Chondrocyte (in vitro differentiated cells): Measurements from ENCODE around the gene SIPA1L3. TPM values are rescaled to one million over a fixed set of nuclear protein-coding genes. Genes with fewer than 3 reads are reported as not detected.
"Not testable (repeated sequence)": the region's sequence is repeated elsewhere in the genome, so short reads cannot be mapped to it uniquely, and the experiment has no call there.

Source experiments
- DNase-seq: peaks from one replicate; pipeline ENCODE4 v3.0.0; 2021; ENCODE audit warnings: mixed read lengths, low spot score
- H3K27ac Mint-ChIP-seq: one replicate; pipeline ENCODE4 v1.8.0; 2021; ENCODE audit warnings: mild to moderate bottlenecking, moderate library complexity, mixed read lengths; ENCODE audit not compliant: unreplicated experiment
- H3K27me3 Mint-ChIP-seq: 2 replicates; pipeline ENCODE4 v1.8.0; 2021; ENCODE audit warnings: low read depth, mixed read lengths
- H3K36me3 Mint-ChIP-seq: 2 replicates; pipeline ENCODE4 v1.8.0; 2021; ENCODE audit warnings: low read depth, mixed read lengths
- H3K4me1 Mint-ChIP-seq: 2 replicates; pipeline ENCODE4 v1.8.0; 2021; ENCODE audit warnings: low read depth, mild to moderate bottlenecking, mixed read lengths
- H3K4me3 Mint-ChIP-seq: one replicate; pipeline ENCODE4 v1.8.0; 2021; ENCODE audit warnings: mild to moderate bottlenecking, moderate library complexity, mixed read lengths; ENCODE audit not compliant: unreplicated experiment
- H3K9me3 Mint-ChIP-seq: 2 replicates; pipeline ENCODE4 v1.8.0; 2021; ENCODE audit warnings: low read depth, mixed read lengths
- CTCF ChIP-seq: fragments of 200-600 bp; sonication (generic); IDR thresholded peaks from 2 replicates; pipeline ENCODE4 v1.5.0; 2021; ENCODE audit warnings: antibody characterized with exemption, mild to moderate bottlenecking, moderate library complexity
- total RNA-seq: library from RNA; stranded (reverse); gene quantifications from 3 replicates; pipeline ENCODE4 v1.2.1, GENCODE V29; 2021

The SIPA1L3 gene
- total RNA-seq, 1 donor from 2014 or later: 17.5 TPM

GRCh38 chr19:37914908-37915307 lies 7.9 kb downstream of the SIPA1L3 start:
- Mint-ChIP-seq H3K27ac (no peak overlapping the region), H3K4me1 (no peaks in the 10 kb centered on the region), H3K9me3 (no peaks in the 10 kb centered on the region), H3K4me3 (no peak overlapping the region), H3K27me3 (no peaks in the 10 kb centered on the region), H3K36me3 (no peaks in the 10 kb centered on the region)
- TF ChIP-seq CTCF: no peak
- no peak for DNase-seq

- DNase-seq: no peak
- Mint-ChIP-seq H3K27me3 (no peaks in the 10 kb centered on the region), H3K4me3 (no peak overlapping the region), H3K36me3 (peaks cover 2% of the 10 kb centered on the region), H3K9me3 (no peaks in the 10 kb centered on the region), H3K4me1 (no peaks in the 10 kb centered on the region), H3K27ac (no peak overlapping the region)
- TF ChIP-seq CTCF: no peak
Measured at GRCh38 chr19:37920591-37921450, 13.8 kb downstream of the SIPA1L3 start.

GRCh38 chr19:37924573-37924972 lies 17.6 kb downstream of the SIPA1L3 start:
- H3K4me1 Mint-ChIP-seq, H3K9me3 Mint-ChIP-seq, H3K36me3 Mint-ChIP-seq, H3K27ac Mint-ChIP-seq, H3K4me3 Mint-ChIP-seq, H3K27me3 Mint-ChIP-seq, DNase-seq: not testable (repeated sequence)

- no peak overlapping the region for H3K4me3 Mint-ChIP-seq
- no peaks in the 10 kb centered on the region for H3K9me3 Mint-ChIP-seq
- H3K36me3 Mint-ChIP-seq: peaks cover 2% of the 10 kb centered on the region
- no peaks in the 10 kb centered on the region for H3K27me3 Mint-ChIP-seq
- DNase-seq: no peak
- H3K4me1 Mint-ChIP-seq: no peaks in the 10 kb centered on the region
- TF ChIP-seq CTCF: no peak
- H3K27ac Mint-ChIP-seq: no peak overlapping the region
Measured at GRCh38 chr19:37925212-37925611, 18.2 kb downstream of the SIPA1L3 start.

- no peak for DNase-seq
- H3K27me3 Mint-ChIP-seq: no peaks in the 10 kb centered on the region
- no peaks in the 10 kb centered on the region for H3K9me3 Mint-ChIP-seq
- no peak for TF ChIP-seq CTCF
- H3K27ac Mint-ChIP-seq: no peak overlapping the region
- H3K4me3 Mint-ChIP-seq: no peak overlapping the region
- H3K4me1 Mint-ChIP-seq: peaks cover 7% of the 10 kb centered on the region
- peaks cover 2% of the 10 kb centered on the region for H3K36me3 Mint-ChIP-seq
Measured at GRCh38 chr19:37926255-37926654, 19.2 kb downstream of the SIPA1L3 start.

- Mint-ChIP-seq H3K27me3 (no peaks in the 10 kb centered on the region), H3K4me1 (peaks cover 10% of the 10 kb centered on the region), H3K27ac (no peak overlapping the region), H3K36me3 (peaks cover 2% of the 10 kb centered on the region), H3K9me3 (no peaks in the 10 kb centered on the region), H3K4me3 (no peak overlapping the region)
- no peak for DNase-seq
- TF ChIP-seq CTCF: no peak
Measured at GRCh38 chr19:37926711-37927110, 19.7 kb downstream of the SIPA1L3 start.
